ENCODE measurements around the gene ADGRE2. TPM values are rescaled to one million over a fixed set of nuclear protein-coding genes. Genes with fewer than 3 reads are reported as not detected.
A peak's percentile ranks its signal among the peaks of the same experiment; 100 is the strongest.

Gene ADGRE2
- total RNA-seq, 4 donors from 2014 or later: 4.5 to 10.7 (median 7.1) TPM

DNA sequence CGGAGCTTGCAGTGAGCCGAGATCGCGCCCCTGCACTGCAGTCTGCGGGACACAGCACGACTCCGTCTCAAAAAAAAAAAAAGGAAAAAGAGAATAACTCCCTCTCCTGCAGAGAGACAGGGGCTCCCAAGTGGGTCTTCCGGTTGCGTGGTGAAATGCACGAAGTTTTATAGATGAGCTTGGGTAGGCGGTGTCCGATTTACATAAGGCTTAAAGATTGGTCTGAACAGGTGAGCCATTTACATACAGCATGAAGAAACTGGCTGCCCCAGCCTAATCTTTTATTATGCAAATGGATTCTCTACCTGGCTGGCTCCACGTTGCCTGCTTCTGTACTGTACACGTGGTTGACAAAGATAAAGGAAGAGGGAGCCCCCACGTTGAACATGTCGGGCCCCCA, 19.5 kb downstream of the ADGRE2 start:
- intact Hi-C loops (cut with DNase I; ENCODE audit: low total_unique reads): no loop called here
- no peak for DNase-seq (ENCODE audit: low spot score in 2 of 2)
- 24 to 36% methylated on average over 16 of the region's 16 CpGs for WGBS, 2 donors
- TF ChIP-seq, protein P1, sequence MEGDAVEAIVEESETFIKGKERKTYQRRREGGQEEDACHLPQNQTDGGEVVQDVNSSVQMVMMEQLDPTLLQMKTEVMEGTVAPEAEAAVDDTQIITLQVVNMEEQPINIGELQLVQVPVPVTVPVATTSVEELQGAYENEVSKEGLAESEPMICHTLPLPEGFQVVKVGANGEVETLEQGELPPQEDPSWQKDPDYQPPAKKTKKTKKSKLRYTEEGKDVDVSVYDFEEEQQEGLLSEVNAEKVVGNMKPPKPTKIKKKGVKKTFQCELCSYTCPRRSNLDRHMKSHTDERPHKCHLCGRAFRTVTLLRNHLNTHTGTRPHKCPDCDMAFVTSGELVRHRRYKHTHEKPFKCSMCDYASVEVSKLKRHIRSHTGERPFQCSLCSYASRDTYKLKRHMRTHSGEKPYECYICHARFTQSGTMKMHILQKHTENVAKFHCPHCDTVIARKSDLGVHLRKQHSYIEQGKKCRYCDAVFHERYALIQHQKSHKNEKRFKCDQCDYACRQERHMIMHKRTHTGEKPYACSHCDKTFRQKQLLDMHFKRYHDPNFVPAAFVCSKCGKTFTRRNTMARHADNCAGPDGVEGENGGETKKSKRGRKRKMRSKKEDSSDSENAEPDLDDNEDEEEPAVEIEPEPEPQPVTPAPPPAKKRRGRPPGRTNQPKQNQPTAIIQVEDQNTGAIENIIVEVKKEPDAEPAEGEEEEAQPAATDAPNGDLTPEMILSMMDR (IDR thresholded peaks at IDR 0.05): no peak
- TF ChIP-seq POLR2A (IDR thresholded peaks at IDR 0.05): no peak
- H3K4me3 ChIP-seq (ENCODE audit: low read depth, poor library complexity, severe bottlenecking): no peak overlapping the region

DNA sequence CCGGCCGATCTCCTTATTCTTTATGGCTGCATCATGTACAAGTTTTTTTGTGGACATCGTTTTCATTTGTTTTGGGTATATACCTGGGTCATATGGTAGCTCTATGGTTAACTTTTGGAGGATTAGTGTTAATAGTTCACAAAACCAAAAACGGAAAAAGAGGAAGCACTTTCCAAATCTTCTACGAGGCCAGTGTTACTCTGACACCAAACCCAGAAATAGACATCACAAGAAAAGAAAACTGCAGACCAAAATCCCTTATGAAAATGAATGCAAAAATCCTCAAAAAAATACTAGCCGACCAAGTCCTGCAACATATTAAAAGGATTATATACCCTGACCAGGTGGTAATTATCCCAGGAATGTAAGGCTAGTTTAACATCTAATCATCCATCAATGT, 29.8 kb downstream of the ADGRE2 start:
- TF ChIP-seq POLR2A (IDR thresholded peaks at IDR 0.05): no peak
- TF ChIP-seq, protein P1 (IDR thresholded peaks at IDR 0.05): no peak
- 67 to 74% methylated on average over 6 of the region's 6 CpGs for whole genome bisulfite sequencing, 2 donors
- DNase-seq (ENCODE audit: low spot score in 2 of 2): no peak
- intact Hi-C loops (cut with DNase I; ENCODE audit: low total_unique reads): no loop called here
- H3K4me3 ChIP-seq (ENCODE audit: low read depth, poor library complexity, severe bottlenecking): no peak overlapping the region

DNA sequence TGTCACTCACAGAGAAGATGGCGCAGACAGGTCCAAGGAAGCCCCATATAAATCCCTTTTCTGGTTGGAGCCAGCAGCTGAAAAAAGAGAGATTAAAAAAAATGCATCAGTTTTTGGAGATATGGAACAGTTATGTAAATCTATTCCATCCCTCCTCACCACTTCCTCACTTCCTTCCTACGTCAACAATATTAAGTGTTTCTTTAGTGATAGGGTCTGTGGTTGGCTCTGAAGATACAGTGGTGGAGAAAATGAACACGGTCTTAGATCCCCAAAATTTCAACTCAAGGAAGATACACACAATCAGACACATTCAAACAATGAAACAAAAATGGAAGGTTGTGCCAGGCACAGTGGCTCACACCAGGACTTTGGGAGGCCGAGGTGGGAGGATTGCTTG, 31.5 kb downstream of the ADGRE2 start:
- TF ChIP-seq, protein P1 (IDR thresholded peaks at IDR 0.05): no peak
- TF ChIP-seq POLR2A (IDR thresholded peaks at IDR 0.05): no peak
- no peak for DNase-seq (ENCODE audit: low spot score in 2 of 2)
- 90 to 91% methylated on average over 4 of the region's 4 CpGs for WGBS, 2 donors
- no peak overlapping the region for H3K4me3 ChIP-seq (ENCODE audit: low read depth, poor library complexity, severe bottlenecking)
- intact Hi-C loops (cut with DNase I; ENCODE audit: low total_unique reads): no loop called here

DNA sequence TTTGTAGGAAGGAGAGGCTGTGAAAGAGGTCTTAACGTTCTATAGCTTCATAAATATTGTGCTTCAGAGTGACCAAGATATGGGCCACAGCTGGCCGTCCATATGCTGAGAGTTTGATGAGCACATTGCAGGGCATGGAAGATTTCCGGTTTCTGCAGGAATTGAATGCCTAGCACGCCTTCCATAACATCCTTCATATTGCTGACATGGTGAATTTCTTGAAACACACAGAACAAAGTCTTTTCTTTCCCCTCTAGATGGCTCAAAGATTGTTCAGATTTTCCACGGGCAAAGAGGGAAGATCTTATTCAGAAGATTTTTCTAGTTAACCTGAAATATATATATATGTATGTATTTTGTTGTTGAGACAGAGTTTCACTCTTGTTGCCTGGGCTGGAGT, 42.4 kb downstream of the ADGRE2 start:
- no peak for DNase-seq (ENCODE audit: low spot score in 2 of 2)
- intact Hi-C loops (cut with DNase I; ENCODE audit: low total_unique reads): no loop called here
- H3K4me3 ChIP-seq (ENCODE audit: low read depth, poor library complexity, severe bottlenecking): no peak overlapping the region
- TF ChIP-seq, protein P1 (IDR thresholded peaks at IDR 0.05): no peak
- TF ChIP-seq POLR2A (IDR thresholded peaks at IDR 0.05): no peak
- WGBS, 2 donors: 64 to 72% methylated on average over 5 of the region's 5 CpGs

GRCh38 chr19:14733574-14733973, 44.8 kb downstream of the ADGRE2 start:
- no peak for TF ChIP-seq POLR2A (IDR thresholded peaks at IDR 0.05)
- TF ChIP-seq, protein P1 (IDR thresholded peaks at IDR 0.05): no peak
- WGBS, 2 donors: 0 to 41% methylated on average over 1 of the region's 1 CpG
- H3K4me3 ChIP-seq (ENCODE audit: low read depth, poor library complexity, severe bottlenecking): no peak overlapping the region
- intact Hi-C loops (cut with DNase I; ENCODE audit: low total_unique reads): no loop called here
- no peak for DNase-seq (ENCODE audit: low spot score in 2 of 2)

DNA sequence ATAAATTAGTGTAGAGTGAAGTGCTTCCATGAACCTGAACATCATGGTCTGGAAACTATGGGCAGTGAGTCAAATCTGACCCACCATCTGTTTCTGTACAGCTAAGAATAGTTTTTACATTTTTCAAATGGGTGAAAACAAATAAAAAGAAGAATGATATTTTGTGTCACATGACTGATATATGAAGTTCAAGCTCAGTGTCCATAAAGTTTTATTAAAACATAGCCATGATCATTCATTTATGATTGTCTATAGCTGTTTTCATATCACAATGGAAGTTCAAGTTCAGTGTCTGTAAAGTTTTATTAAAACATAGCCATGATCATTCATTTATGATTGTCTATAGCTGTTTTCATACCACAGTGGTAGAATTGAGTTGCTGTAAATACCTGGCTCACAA, 45.9 kb downstream of the ADGRE2 start:
- no peak for TF ChIP-seq POLR2A (IDR thresholded peaks at IDR 0.05)
- TF ChIP-seq, protein P1 (IDR thresholded peaks at IDR 0.05): no peak
- no peak overlapping the region for H3K4me3 ChIP-seq (ENCODE audit: low read depth, poor library complexity, severe bottlenecking)
- DNase-seq (ENCODE audit: low spot score in 2 of 2): peak in 1 of 2 donors; percentile 2
- intact Hi-C loops (cut with DNase I; ENCODE audit: low total_unique reads): no loop called here

Measured in lower leg skin (tissue), 4 donors.